Transverse colon (tissue), 4 donors: ENCODE measurements around the gene ADK. TPM values are rescaled to one million over a fixed set of nuclear protein-coding genes. Genes with fewer than 3 reads are reported as not detected.

Source experiments
- DNase-seq: peaks from one replicate; pipeline ENCODE4 v3.0.0-alpha.2; 2019
- H3K27ac ChIP-seq, 4 donors: fragments of 200-600 bp; sonication (generic); 2 replicates each; pipeline ENCODE4 v1.5.1; 2016 to 2018; ENCODE audit warnings: inconsistent platforms in 4 of 4
- H3K27me3 ChIP-seq: fragments of 200-600 bp; sonication (generic); 2 replicates; pipeline ENCODE4 v1.5.1; 2017; ENCODE audit warnings: inconsistent platforms
- H3K36me3 ChIP-seq, 4 donors: fragments of 200-600 bp; sonication (generic); 2 replicates each; pipeline ENCODE4 v1.5.1; 2017 to 2019; ENCODE audit warnings: inconsistent platforms in 4 of 4
- H3K4me1 ChIP-seq, 4 donors: fragments of 200-600 bp; sonication (generic); 2 replicates each; pipeline ENCODE4 v1.5.1; 2017 to 2020; ENCODE audit warnings: inconsistent platforms in 4 of 4
- H3K4me3 ChIP-seq, 4 donors: fragments of 200-600 bp; sonication (generic); 1 replicate in 1 of 4; 2 replicates in 3 of 4; pipeline versions ENCODE4 v1.5.1 to v1.6.1; 2017 to 2019; ENCODE audit warnings: inconsistent platforms in 4 of 4
- H3K9me3 ChIP-seq, 2 donors: fragments of 200-600 bp; sonication (generic); 2 replicates each; pipeline ENCODE4 v1.5.1; 2017 to 2019; ENCODE audit warnings: inconsistent platforms in 2 of 2
- CTCF ChIP-seq, 5 experiments: fragments of 200-600 bp in 3 of 5; fragments of 450-650 bp in 2 of 5; sonication (generic) in 3 of 5; IDR thresholded peaks; 1 replicate in 2 of 5; 2 replicates in 3 of 5; pipeline ENCODE4 v1.5.1; 2016 to 2017; ENCODE audit warnings: antibody characterized with exemption in 5 of 5, inconsistent platforms in 3 of 5, mild to moderate bottlenecking in 2 of 5, moderate library complexity in 1 of 5
- EP300 ChIP-seq: sonication (generic); formaldehyde crosslinking; IDR thresholded peaks from one replicate; pipeline ENCODE4 v1.6.1; 2017; ENCODE audit warnings: antibody characterized with exemption, low read depth
- POLR2A ChIP-seq: fragments of 450-650 bp; IDR thresholded peaks from one replicate; pipeline ENCODE4 v1.6.1; 2016; ENCODE audit warnings: antibody characterized with exemption, mild to moderate bottlenecking, moderate library complexity
- POLR2AphosphoS5 ChIP-seq, 3 donors: sonication (generic); formaldehyde crosslinking; IDR thresholded peaks; one replicate each; pipeline ENCODE4 v1.6.1; 2016; ENCODE audit warnings: antibody characterized with exemption in 3 of 3
- WGBS, 2 donors: methylation state at CpG; one replicate each; pipeline ENCODE4 v1.1.5; 2018; ENCODE audit warnings: low coverage in 1 of 2; 5-methylcytosine and 5-hydroxymethylcytosine counted together
- in situ Hi-C, 4 donors: fragments of 200-750 bp; cut with MboI; loops; one replicate each; pipeline versions ENCODE4 v1.15.0 to v1.15.1; 2017; ENCODE audit warnings: low sequenced_read_pairs in 3 of 4, low pct_ligation_motif_present in 1 of 4, low pct_unique_long_range_greater_than_20kb in 1 of 4
- intact Hi-C: fragments of 100-400 bp; cut with DNase I; formaldehyde crosslinking; loops from one replicate; pipeline ENCODE4 v1.15.1; 2023; ENCODE audit warnings: low total_unique reads
- total RNA-seq, 4 donors: library from RNA; depleted of rRNA; stranded (reverse); fragments of >200 nt; gene quantifications; one replicate each; pipeline ENCODE4 v1.1.0, GENCODE V29; 2016

ADK gene
- total RNA-seq, 4 donors from 2014 or later, result 6.8 to 25.2 (median 14.8) TPM

- Histone ChIP-seq H3K36me3 (no peaks in the 10 kb centered on the region), H3K27ac (no peak overlapping the region), H3K4me1 (peaks cover 0 to 5% (median 0%) of the 10 kb centered on the region in 4 donors), H3K9me3 (no peaks in the 10 kb centered on the region), H3K27me3 (no peaks in the 10 kb centered on the region), H3K4me3 (no peak overlapping the region)
- WGBS, 2 donors, result 89 to 100% methylated on average over 2 of the region's 2 CpGs
- intact Hi-C loops (no loop called here), in situ Hi-C loops (no loop called here)
- DNase-seq, result no peak
- no peak for TF ChIP-seq POLR2AphosphoS5 (IDR thresholded peaks at IDR 0.05)
- no peak for TF ChIP-seq EP300
- TF ChIP-seq CTCF (IDR thresholded peaks at IDR 0.05), result no peak
- no peak for TF ChIP-seq POLR2A
Measured at GRCh38 chr10:74231375-74231774, 80.4 kb downstream of the ADK start.

DNA sequence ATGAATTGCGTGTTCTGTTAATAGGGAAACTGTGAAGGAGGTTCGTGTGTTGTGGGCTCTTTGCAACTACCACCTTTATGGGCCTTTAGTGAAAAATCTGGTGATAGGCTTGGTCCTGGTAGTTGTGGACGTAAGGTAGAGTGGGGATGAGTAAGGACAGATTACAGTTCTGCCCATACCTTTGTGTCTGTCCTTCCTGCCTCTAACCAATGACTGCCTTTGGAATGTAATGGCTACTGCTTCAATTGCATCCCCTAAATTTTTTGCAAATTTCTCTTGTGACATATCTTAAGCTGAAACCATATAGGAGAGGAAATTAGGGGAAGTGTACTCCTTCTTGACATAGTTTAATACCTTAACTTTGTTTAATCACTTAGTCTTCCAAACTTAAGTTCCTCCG is 82.3 kb downstream of the ADK start:
- in situ Hi-C loops (no loop called here), intact Hi-C loops (no loop called here)
- no peaks in the 10 kb centered on the region for H3K27me3 ChIP-seq
- no peaks in the 10 kb centered on the region for H3K9me3 ChIP-seq
- H3K27ac ChIP-seq, result no peak overlapping the region
- peaks cover 0 to 3% (median 0%) of the 10 kb centered on the region in 4 donors for H3K4me1 ChIP-seq
- 94% methylated on average over 4 of the region's 4 CpGs for WGBS, 2 donors
- no peaks in the 10 kb centered on the region for H3K36me3 ChIP-seq
- no peak for DNase-seq
- no peak overlapping the region for H3K4me3 ChIP-seq
- TF ChIP-seq POLR2AphosphoS5 (IDR thresholded peaks at IDR 0.05), result no peak
- TF ChIP-seq POLR2A, result no peak
- TF ChIP-seq CTCF (IDR thresholded peaks at IDR 0.05), result no peak
- no peak for TF ChIP-seq EP300

DNA sequence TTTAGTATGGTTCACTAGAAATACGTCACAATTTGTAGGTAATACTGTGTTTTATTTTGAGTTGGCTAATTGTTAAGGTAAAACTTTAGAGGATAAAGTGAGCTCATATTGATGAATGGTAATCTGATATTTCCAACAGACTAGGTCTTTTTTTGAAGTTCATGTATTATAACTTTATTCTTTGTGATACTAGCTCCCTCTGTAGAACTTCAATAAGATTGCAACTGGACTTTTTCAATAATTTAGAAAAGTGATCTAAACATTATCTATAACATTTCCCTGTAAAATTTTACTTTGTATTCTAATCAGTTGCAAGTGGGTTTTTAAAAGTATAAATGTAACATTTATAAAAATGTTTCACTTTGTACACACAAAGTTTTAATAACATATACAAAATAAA is 83.5 kb downstream of the ADK start:
- intact Hi-C loops, result no loop called here
- 86 to 87% methylated on average over 1 of the region's 1 CpG for WGBS, 2 donors

GRCh38 chr10:74238031-74238431 is 87.0 kb downstream of the ADK start:
- Histone ChIP-seq H3K4me1 (no peaks in the 10 kb centered on the region), H3K27me3 (no peaks in the 10 kb centered on the region), H3K27ac (no peak overlapping the region), H3K9me3 (no peaks in the 10 kb centered on the region), H3K4me3 (no peak overlapping the region), H3K36me3 (no peaks in the 10 kb centered on the region)
- 61 to 75% methylated on average over 6 of the region's 6 CpGs for WGBS, 2 donors
- DNase-seq, result no peak
- TF ChIP-seq POLR2A (no peak), EP300 (no peak), POLR2AphosphoS5 (IDR thresholded peaks at IDR 0.05) (no peak)
- intact Hi-C loops (no loop called here), in situ Hi-C loops (no loop called here)

More for the DNA sequence above, 83.5 kb downstream of the ADK start:
- Histone ChIP-seq H3K27me3 (no peaks in the 10 kb centered on the region), H3K27ac (no peak overlapping the region), H3K9me3 (no peaks in the 10 kb centered on the region), H3K4me3 (no peak overlapping the region), H3K4me1 (no peaks in the 10 kb centered on the region), H3K36me3 (no peaks in the 10 kb centered on the region)
- in situ Hi-C loops, result no loop called here
- no peak for DNase-seq
- TF ChIP-seq POLR2A (no peak), CTCF (IDR thresholded peaks at IDR 0.05) (peak; percentile 22 to 34 (median 26))

DNA sequence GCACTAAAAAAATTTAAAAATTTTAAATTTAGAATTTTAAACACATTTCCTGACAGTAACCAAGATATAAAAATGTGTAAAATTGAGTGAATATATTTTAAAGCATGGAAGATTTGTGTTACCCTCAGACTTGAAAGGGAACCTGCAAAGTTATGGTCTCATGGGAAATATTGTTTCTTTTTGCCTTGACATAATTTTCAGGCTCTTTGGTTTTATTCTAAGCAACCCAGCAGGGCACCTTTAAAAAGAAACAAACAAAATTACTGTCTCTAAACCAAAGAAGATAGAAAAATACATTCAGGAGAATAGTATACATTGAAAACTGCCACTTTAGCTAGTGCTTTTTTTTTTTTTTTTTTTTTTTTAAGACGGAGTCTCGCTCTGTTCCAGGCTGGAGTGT is 87.5 kb downstream of the ADK start:
- in situ Hi-C loops (no loop called here), intact Hi-C loops (no loop called here)
- 94% methylated on average over 2 of the region's 2 CpGs; no CpG with 5 or more reads in 1 of the 2 donors for WGBS, 2 donors

More for the DNA sequence above, 87.5 kb downstream of the ADK start:
- TF ChIP-seq POLR2AphosphoS5 (IDR thresholded peaks at IDR 0.05) (no peak), EP300 (no peak), POLR2A (no peak), CTCF (IDR thresholded peaks at IDR 0.05) (no peak)
- Histone ChIP-seq H3K27ac (no peak overlapping the region), H3K4me3 (no peak overlapping the region), H3K4me1 (no peaks in the 10 kb centered on the region), H3K27me3 (no peaks in the 10 kb centered on the region), H3K9me3 (no peaks in the 10 kb centered on the region), H3K36me3 (no peaks in the 10 kb centered on the region)
- DNase-seq, result no peak
